ENCODE data around the gene FGFBP3. TPM values are rescaled to one million over a fixed set of nuclear protein-coding genes. Genes with fewer than 3 reads are reported as not detected.

FGFBP3 gene
- total RNA-seq, 1 experiment from 2014 or later, result 0.68 TPM

DNA sequence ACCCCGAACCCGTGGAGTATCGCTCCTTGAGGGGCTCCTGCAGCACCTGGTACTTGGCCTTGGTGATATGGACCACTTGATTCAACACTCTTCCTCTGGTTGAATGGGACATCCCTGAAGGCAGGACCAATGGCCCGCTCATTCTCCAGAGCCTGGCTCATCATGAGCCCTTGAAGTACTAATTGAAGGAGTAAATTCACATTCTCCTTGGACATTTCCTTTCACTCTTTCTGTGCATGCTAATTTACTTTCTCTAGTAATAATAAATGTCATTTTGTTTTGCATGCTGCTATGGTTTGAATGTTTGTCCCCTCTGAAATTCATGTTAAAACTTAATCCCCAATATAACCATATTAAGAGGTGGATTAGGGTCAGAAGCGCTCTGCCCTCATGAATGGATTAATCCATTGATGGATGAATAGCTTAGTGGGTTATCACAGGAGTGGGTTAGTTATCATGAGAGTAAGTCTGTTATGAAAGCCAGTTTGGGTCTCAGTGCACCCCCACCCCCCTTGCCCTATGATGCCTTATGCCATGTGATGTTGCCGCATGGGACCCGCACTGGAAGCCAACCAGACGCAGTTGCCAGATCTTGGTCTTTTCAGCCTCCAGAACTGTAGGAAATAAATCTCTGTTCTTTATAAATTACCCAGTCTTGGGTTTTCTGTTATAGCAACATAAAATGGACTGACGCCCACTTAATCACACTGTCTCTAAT lies 23.8 kb downstream of the FGFBP3 start:
- CTCF ChIA-PET, result no interaction called here
- no peaks in the 10 kb centered on the region for H4K20me1 ChIP-seq (ENCODE audit: insufficient read depth)
- BruUV-seq (replicated peaks), result no TSS peak

DNA sequence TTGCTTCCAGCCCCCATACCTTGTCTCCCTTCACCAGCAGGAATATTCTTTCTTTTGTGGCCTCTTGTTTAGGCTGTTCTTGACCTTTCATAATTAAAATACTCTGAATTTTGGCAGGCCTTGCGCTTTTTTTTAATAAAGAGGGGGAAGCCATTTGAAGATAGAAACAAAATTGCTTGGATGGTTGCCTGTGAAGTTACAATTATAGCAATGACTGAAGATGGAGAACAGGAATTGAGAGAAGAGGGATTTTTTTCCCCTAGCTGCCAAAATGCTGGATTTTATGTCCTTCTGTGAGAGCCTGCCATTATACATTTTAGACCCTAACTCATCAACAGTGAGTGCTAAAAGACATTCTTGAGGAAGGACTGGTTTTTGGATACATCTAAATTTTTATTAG lies 24.8 kb downstream of the FGFBP3 start:
- DNase-seq, result no peak
- no peaks in the 10 kb centered on the region for H3K9me2 ChIP-seq (ENCODE audit: insufficient read depth)
- POLR2A ChIA-PET (ENCODE audit: unreplicated experiment), result interaction anchor here (0.7 kb wide), 2 partner anchors 15 to 31 kb away, joined by 3 read pairs; no protein-coding TSS in a partner anchor
- H3K4me2 ChIP-seq, result no peak overlapping the region
- no peak overlapping the region for H2AFZ ChIP-seq
- H3K27ac ChIP-seq, result no peak overlapping the region
- CTCF ChIA-PET, result no interaction called here
- TF ChIP-seq, protein P1, sequence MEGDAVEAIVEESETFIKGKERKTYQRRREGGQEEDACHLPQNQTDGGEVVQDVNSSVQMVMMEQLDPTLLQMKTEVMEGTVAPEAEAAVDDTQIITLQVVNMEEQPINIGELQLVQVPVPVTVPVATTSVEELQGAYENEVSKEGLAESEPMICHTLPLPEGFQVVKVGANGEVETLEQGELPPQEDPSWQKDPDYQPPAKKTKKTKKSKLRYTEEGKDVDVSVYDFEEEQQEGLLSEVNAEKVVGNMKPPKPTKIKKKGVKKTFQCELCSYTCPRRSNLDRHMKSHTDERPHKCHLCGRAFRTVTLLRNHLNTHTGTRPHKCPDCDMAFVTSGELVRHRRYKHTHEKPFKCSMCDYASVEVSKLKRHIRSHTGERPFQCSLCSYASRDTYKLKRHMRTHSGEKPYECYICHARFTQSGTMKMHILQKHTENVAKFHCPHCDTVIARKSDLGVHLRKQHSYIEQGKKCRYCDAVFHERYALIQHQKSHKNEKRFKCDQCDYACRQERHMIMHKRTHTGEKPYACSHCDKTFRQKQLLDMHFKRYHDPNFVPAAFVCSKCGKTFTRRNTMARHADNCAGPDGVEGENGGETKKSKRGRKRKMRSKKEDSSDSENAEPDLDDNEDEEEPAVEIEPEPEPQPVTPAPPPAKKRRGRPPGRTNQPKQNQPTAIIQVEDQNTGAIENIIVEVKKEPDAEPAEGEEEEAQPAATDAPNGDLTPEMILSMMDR (conservative IDR thresholded peaks at IDR 0.05), result no peak
- H3F3A ChIP-seq (ENCODE audit: insufficient read depth, low read depth), result no peaks in the 10 kb centered on the region
- no peak overlapping the region for H3K4me3 ChIP-seq
- no peaks in the 10 kb centered on the region for H3K79me2 ChIP-seq (ENCODE audit: low read depth)
- intact Hi-C loops (cut with micrococcal nuclease; ENCODE audit: unreplicated experiment), result no loop called here
- peaks cover 15% of the 10 kb centered on the region; the same call in 1 of the 2 replicates for H3K4me1 ChIP-seq (replicated peaks; ENCODE audit: insufficient read depth)
- no peaks in the 10 kb centered on the region for H3K27me3 ChIP-seq (ENCODE audit: insufficient read depth, low read depth)
- no peaks in the 10 kb centered on the region for H3K9me3 ChIP-seq (ENCODE audit: insufficient read depth, low read depth)
- BruUV-seq (replicated peaks), result no TSS peak
- H4K20me1 ChIP-seq (ENCODE audit: insufficient read depth), result no peaks in the 10 kb centered on the region
- H3K36me3 ChIP-seq (ENCODE audit: low read depth), result no peaks in the 10 kb centered on the region

More for the DNA sequence above, 23.8 kb downstream of the FGFBP3 start:
- H3K4me2 ChIP-seq, result no peak overlapping the region
- no peaks in the 10 kb centered on the region for H3K27me3 ChIP-seq (ENCODE audit: insufficient read depth, low read depth)
- no peaks in the 10 kb centered on the region for H3K9me2 ChIP-seq (ENCODE audit: insufficient read depth)
- H3K4me1 ChIP-seq (replicated peaks; ENCODE audit: insufficient read depth), result peaks cover 8% of the 10 kb centered on the region; the same call in 1 of the 2 replicates
- intact Hi-C loops (cut with micrococcal nuclease; ENCODE audit: unreplicated experiment), result no loop called here
- H3K27ac ChIP-seq, result no peak overlapping the region
- no peaks in the 10 kb centered on the region for H3K36me3 ChIP-seq (ENCODE audit: low read depth)
- H3K9me3 ChIP-seq (ENCODE audit: insufficient read depth, low read depth), result no peaks in the 10 kb centered on the region
- no peak overlapping the region for H3K4me3 ChIP-seq
- no peak overlapping the region for H2AFZ ChIP-seq
- POLR2A ChIA-PET (ENCODE audit: unreplicated experiment), result no interaction called here
- no peak for TF ChIP-seq EZH2 (IDR thresholded peaks at IDR 0.05; ENCODE audit: low read depth)
- TF ChIP-seq, protein P1 (conservative IDR thresholded peaks at IDR 0.05), result no peak
- no peaks in the 10 kb centered on the region for H3K79me2 ChIP-seq (ENCODE audit: low read depth)
- DNase-seq, result no peak
- 0 out of 2 replicates have a peak, but pooled peaks cover under 1% of the 10 kb centered on the region for H3F3A ChIP-seq (ENCODE audit: insufficient read depth, low read depth)

DNA sequence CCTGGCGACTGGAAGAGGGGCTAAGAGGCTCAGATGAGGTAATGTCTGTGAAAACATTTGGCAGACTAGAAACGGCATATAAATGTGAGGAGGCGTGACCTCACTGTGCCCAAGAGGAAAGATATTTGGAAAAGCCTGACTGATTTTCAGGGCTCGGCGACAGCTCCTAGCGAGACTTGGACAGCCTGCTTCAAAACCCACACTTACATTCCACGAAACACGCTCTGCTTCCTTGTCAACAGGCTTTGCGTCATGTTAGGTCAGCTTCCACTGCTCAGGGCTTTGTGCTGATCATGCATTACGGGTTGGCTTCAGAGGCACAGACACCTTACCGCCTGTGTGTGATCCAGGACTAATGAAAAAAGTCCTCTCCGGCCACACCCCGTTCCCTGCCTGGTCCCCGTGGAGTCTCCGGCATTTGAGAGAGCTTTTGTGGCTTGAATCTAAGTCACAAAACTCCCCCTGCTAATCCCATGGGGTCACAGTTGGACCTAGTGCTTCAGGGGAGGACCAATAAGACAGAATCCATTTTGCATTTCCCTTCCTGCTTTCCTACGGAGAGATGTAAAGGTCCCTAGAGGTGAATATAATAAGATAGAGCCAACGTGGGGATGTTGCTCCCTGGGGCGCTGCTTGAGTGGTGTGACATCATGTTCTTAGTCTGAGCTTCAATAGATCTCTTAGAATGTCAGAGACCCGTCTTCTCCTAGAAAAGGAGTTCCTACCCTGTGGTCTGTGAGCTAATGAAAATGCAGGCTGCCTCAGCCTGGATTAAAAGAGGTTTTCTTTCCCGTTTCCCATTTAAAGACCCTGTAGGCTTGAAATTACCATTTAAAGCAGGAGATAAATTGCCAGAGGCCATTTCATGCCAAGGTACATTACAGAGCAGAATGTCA lies 25.5 kb downstream of the FGFBP3 start:
- Histone ChIP-seq H2AFZ (no peak overlapping the region), H3K27ac (no peak overlapping the region)
- no TSS peak for BruUV-seq (replicated peaks)

More for the DNA sequence above, 25.5 kb downstream of the FGFBP3 start:
- Histone ChIP-seq H3K36me3 (ENCODE audit: low read depth) (no peaks in the 10 kb centered on the region), H3K79me2 (ENCODE audit: low read depth) (no peaks in the 10 kb centered on the region), H3K27me3 (ENCODE audit: insufficient read depth, low read depth) (no peaks in the 10 kb centered on the region), H3K4me2 (no peak overlapping the region), H3K4me1 (replicated peaks; ENCODE audit: insufficient read depth) (peaks cover 15% of the 10 kb centered on the region; the same call in 1 of the 2 replicates), H4K20me1 (ENCODE audit: insufficient read depth) (no peaks in the 10 kb centered on the region), H3F3A (ENCODE audit: insufficient read depth, low read depth) (no peaks in the 10 kb centered on the region), H3K9me2 (ENCODE audit: insufficient read depth) (no peaks in the 10 kb centered on the region), H3K9me3 (ENCODE audit: insufficient read depth, low read depth) (no peaks in the 10 kb centered on the region), H3K4me3 (no peak overlapping the region)
- CTCF ChIA-PET, result no interaction called here
- POLR2A ChIA-PET (ENCODE audit: unreplicated experiment), result interaction anchor here (0.5 to 0.7 kb wide), 3 partner anchors 16 to 31 kb away, joined by 3 to 4 read pairs (median 3); no protein-coding TSS in a partner anchor
- TF ChIP-seq, protein P1 (conservative IDR thresholded peaks at IDR 0.05), result no peak
- intact Hi-C loops (cut with micrococcal nuclease; ENCODE audit: unreplicated experiment), result no loop called here
- no peak for DNase-seq
